ENCODE results near the gene HS3ST5.

HS3ST5 gene

GRCh38 chr6:114342826-114343781 lies at the start of gene HS3ST5:
Gene HS3ST5 (minus strand): TSS chr6:114343023. CDS start chr6:114062845, 280,178 bp downstream.
- intact Hi-C loops (cut with DNase I) = loop anchor here (5.0 kb wide), 1 partner anchor 346 kb away; no protein-coding TSS in a partner anchor
- peak; percentile 62 to 92 (median 83) for DNase-seq

- intact Hi-C loops (cut with DNase I) = no loop called here
- no peak for DNase-seq
Measured at GRCh38 chr6:114390176-114390575, 47.4 kb upstream of the HS3ST5 start.

GRCh38 chr6:114389111-114389510 lies 46.3 kb upstream of the HS3ST5 start:
- no peak for DNase-seq
- intact Hi-C loops (cut with DNase I) = no loop called here

- peak in 2 of 42 donors; percentile 13 to 37 for DNase-seq
- intact Hi-C loops (cut with DNase I) = no loop called here
Measured at GRCh38 chr6:114382406-114382805, 39.6 kb upstream of the HS3ST5 start.

GRCh38 chr6:114377881-114378280 lies 35.1 kb upstream of the HS3ST5 start:
- intact Hi-C loops (cut with DNase I) = no loop called here
- no peak for DNase-seq

- no peak for DNase-seq
- intact Hi-C loops (cut with DNase I) = no loop called here
Measured at GRCh38 chr6:114376611-114377175, 33.9 kb upstream of the HS3ST5 start.

GRCh38 chr6:114375541-114376192 lies 32.8 kb upstream of the HS3ST5 start:
- intact Hi-C loops (cut with DNase I) = no loop called here
- DNase-seq = no peak

- intact Hi-C loops (cut with DNase I) = no loop called here
- DNase-seq = no peak
Measured at GRCh38 chr6:114367315-114367961, 24.6 kb upstream of the HS3ST5 start.

GRCh38 chr6:114366899-114367298 lies 24.1 kb upstream of the HS3ST5 start:
- DNase-seq = no peak
- intact Hi-C loops (cut with DNase I) = no loop called here

- intact Hi-C loops (cut with DNase I) = no loop called here
- DNase-seq = peak in 3 of 42 donors; percentile 9 to 41 (median 10)
Measured at GRCh38 chr6:114364301-114364700, 21.5 kb upstream of the HS3ST5 start.

GRCh38 chr6:114362957-114363356 lies 20.1 kb upstream of the HS3ST5 start:
- no peak for DNase-seq
- intact Hi-C loops (cut with DNase I) = no loop called here

GRCh38 chr6:114362396-114362795 lies 19.6 kb upstream of the HS3ST5 start:
- intact Hi-C loops (cut with DNase I) = no loop called here
- DNase-seq = no peak

GRCh38 chr6:114361036-114361435 lies 18.2 kb upstream of the HS3ST5 start:
- DNase-seq = no peak
- intact Hi-C loops (cut with DNase I) = no loop called here

GRCh38 chr6:114355300-114355699 lies 12.5 kb upstream of the HS3ST5 start:
- DNase-seq = no peak
- intact Hi-C loops (cut with DNase I) = no loop called here

GRCh38 chr6:114354482-114354881 lies 11.7 kb upstream of the HS3ST5 start:
- no peak for DNase-seq
- intact Hi-C loops (cut with DNase I) = no loop called here

GRCh38 chr6:114346451-114346850 lies 3.6 kb upstream of the HS3ST5 start:
- intact Hi-C loops (cut with DNase I) = no loop called here

GRCh38 chr6:114344971-114345275 lies 2.1 kb upstream of the HS3ST5 start:
- intact Hi-C loops (cut with DNase I) = loop anchor here (5.0 kb wide), 1 partner anchor 348 kb away; no protein-coding TSS in a partner anchor
- no peak for DNase-seq

More at GRCh38 chr6:114346451-114346850, 3.6 kb upstream of the HS3ST5 start:
- DNase-seq = no peak

- DNase-seq = no peak
- intact Hi-C loops (cut with DNase I) = loop anchor here (5.0 kb wide), 1 partner anchor 347 kb away; no protein-coding TSS in a partner anchor
Measured at GRCh38 chr6:114344246-114344970, 1.6 kb upstream of the HS3ST5 start.

GRCh38 chr6:114343782-114344144 lies 940 bp upstream of the HS3ST5 start:
- intact Hi-C loops (cut with DNase I) = loop anchor here (5.0 kb wide), 1 partner anchor 346 kb away; no protein-coding TSS in a partner anchor
- no peak for DNase-seq

All from head of caudate nucleus (tissue), 42 donors.